Endothelial cell of umbilical vein (primary cell): Measurements from ENCODE around the gene TMEM131. TPM values are rescaled to one million over a fixed set of nuclear protein-coding genes. Genes with fewer than 3 reads are reported as not detected.

Source experiments
- BruUV-seq: library from RNA; stranded (reverse); fragments of 400-500 nt; replicated peaks from 2 replicates; lab custom pipeline; 2021; lab: Mats Ljungman, UMichigan
- CTCF ChIA-PET: fragments of 300-600, 350-600 bp; sonication (Branson Sonifier 250); formaldehyde crosslinking; loops from one replicate; lab custom pipeline; 2021; ENCODE audit warnings: antibody characterized with exemption, inconsistent platforms; lab: Charles Lee
- POLR2A ChIA-PET: fragments of 300-600, 350-600 bp; sonication (Branson Sonifier 250); formaldehyde crosslinking; loops from one replicate; lab custom pipeline; 2021; ENCODE audit warnings: antibody characterized with exemption, inconsistent platforms; lab: Charles Lee
- DNase-seq: peaks from one replicate; pipeline ENCODE4 v3.0.0-alpha.2; 2011; ENCODE audit warnings: low read depth, low spot score
- FAIRE-seq: peaks from 2 replicates; lab custom pipeline; 2011; peaks lifted over from hg19 to GRCh38; lab: Jason Lieb, UNC
- H2AFZ ChIP-seq: 2 replicates; pipeline ENCODE4 v1.6.0; 2012; ENCODE audit warnings: low read depth, low read length, control low read depth, inconsistent platforms
- H3K27ac ChIP-seq: 2 replicates; pipeline ENCODE4 v1.5.1; 2011; ENCODE audit warnings: low read depth, mild to moderate bottlenecking, control low read depth, low read length, moderate library complexity; ENCODE audit not compliant: insufficient read depth
- H3K27me3 ChIP-seq, 2 experiments: 2 replicates each; pipeline versions ENCODE4 v1.6.0 to v1.6.1; 2011; ENCODE audit warnings: low read length in 2 of 2, mixed read lengths in 1 of 2; ENCODE audit not compliant: control insufficient read depth in 2 of 2, insufficient read depth in 2 of 2
- H3K36me3 ChIP-seq, 2 experiments: 2 replicates in 1 of 2; 3 replicates in 1 of 2; pipeline ENCODE4 v1.5.1; 2011; ENCODE audit warnings: low read length in 2 of 2, mild to moderate bottlenecking in 1 of 2, moderate library complexity in 1 of 2; ENCODE audit not compliant: control insufficient read depth in 2 of 2, insufficient read depth in 2 of 2; ENCODE audit errors: extremely low read depth in 1 of 2
- H3K4me1 ChIP-seq: 3 replicates; pipeline ENCODE4 v1.5.1; 2011; ENCODE audit warnings: mild to moderate bottlenecking, low read length; ENCODE audit not compliant: control insufficient read depth, insufficient read depth; ENCODE audit errors: extremely low read depth
- H3K4me2 ChIP-seq: 2 replicates; pipeline ENCODE4 v1.6.1; 2011; ENCODE audit warnings: low read length, control low read depth, mixed read lengths; ENCODE audit not compliant: insufficient read depth
- H3K4me3 ChIP-seq, 3 experiments: fragments of 200-600 bp in 1 of 3; sonication (generic), shearing (Covaris generic) in 1 of 3; replicated peaks in 1 of 3; 2 replicates each; pipeline ENCODE4 v1.5.1; 2011 to 2016; ENCODE audit warnings: control low read depth in 3 of 3, low read length in 3 of 3, mild to moderate bottlenecking in 2 of 3, inconsistent platforms in 1 of 3, low read depth in 1 of 3, moderate library complexity in 1 of 3; ENCODE audit not compliant: insufficient read depth in 1 of 3
- H3K79me2 ChIP-seq: 2 replicates; pipeline ENCODE4 v1.6.0; 2012; ENCODE audit warnings: low read length, inconsistent platforms; ENCODE audit not compliant: control insufficient read depth, insufficient read depth
- H3K9ac ChIP-seq: replicated peaks from 2 replicates; pipeline ENCODE3; 2011; ENCODE audit warnings: low read length, control low read depth; ENCODE audit not compliant: insufficient read depth; ENCODE audit errors: extremely low read depth
- H3K9me1 ChIP-seq: replicated peaks from 3 replicates; pipeline ENCODE4 v1.6.0; 2011; ENCODE audit warnings: mild to moderate bottlenecking, low read length; ENCODE audit not compliant: control insufficient read depth, insufficient read depth; ENCODE audit errors: extremely low read depth
- H3K9me3 ChIP-seq: replicated peaks from 2 replicates; pipeline ENCODE4 v1.5.1; 2012; ENCODE audit warnings: low read length, inconsistent platforms; ENCODE audit not compliant: control insufficient read depth, insufficient read depth
- H4K20me1 ChIP-seq: replicated peaks from 2 replicates; pipeline ENCODE3; 2011; ENCODE audit warnings: mild to moderate bottlenecking, low read length; ENCODE audit not compliant: control insufficient read depth, insufficient read depth; ENCODE audit errors: extremely low read depth
- EZH2 ChIP-seq: IDR thresholded peaks from 2 replicates; pipeline ENCODE4 v1.6.1; 2012; ENCODE audit warnings: borderline replicate concordance, low read depth, mild to moderate bottlenecking, moderate library complexity, low read length, inconsistent platforms; ENCODE audit not compliant: severe bottlenecking
- FOS ChIP-seq: IDR thresholded peaks from 2 replicates; pipeline ENCODE4 v1.6.1; 2011; ENCODE audit warnings: mild to moderate bottlenecking, low read length, moderate library complexity, borderline replicate concordance; ENCODE audit not compliant: insufficient read depth
- GATA2 ChIP-seq: IDR thresholded peaks from 2 replicates; pipeline ENCODE4 v1.7.0; 2011; ENCODE audit warnings: low read depth, mild to moderate bottlenecking, moderate library complexity, mixed read lengths, low read length; ENCODE audit not compliant: insufficient read length, insufficient read depth
- JUN ChIP-seq: IDR thresholded peaks from 2 replicates; pipeline ENCODE4 v1.6.1; 2011; ENCODE audit warnings: borderline replicate concordance, low read depth; ENCODE audit not compliant: insufficient read length, insufficient read depth
- MYC ChIP-seq: IDR thresholded peaks from one replicate; pipeline ENCODE4 v1.6.1; 2011; ENCODE audit warnings: mild to moderate bottlenecking, low read depth, low read length
- POLR2A ChIP-seq: IDR thresholded peaks from 2 replicates; pipeline ENCODE4 v1.6.1; 2012; ENCODE audit warnings: low read depth, mild to moderate bottlenecking, control low read depth, low read length
- POLR2AphosphoS5 ChIP-seq: IDR thresholded peaks from 2 replicates; pipeline ENCODE4 v1.6.1; 2012; ENCODE audit warnings: low read depth, mild to moderate bottlenecking, control low read depth, low read length, moderate library complexity; ENCODE audit not compliant: insufficient read depth
- dilution Hi-C: fragments of 300-500 bp; cut with MboI; formaldehyde crosslinking; loops from one replicate; pipeline ENCODE4 v1.15.0; 2019; ENCODE audit warnings: low sequenced_read_pairs; ENCODE audit not compliant: extremely low pct_ligation_motif_present
- intact Hi-C: fragments of 100-400 bp; cut with micrococcal nuclease; formaldehyde crosslinking; loops from one replicate; pipeline ENCODE4 v1.10.0; 2022
- polyA plus RNA-seq, 4 experiments: library from polyadenylated mRNA; depleted of rRNA in 3 of 4; stranded (reverse) in 3 of 4; unstranded in 1 of 4; fragments of >200 nt; gene quantifications; 2 replicates each; pipeline versions ENCODE4 v1.2.1 to v1.2.3, GENCODE V29; 2011 to 2012; ENCODE audit warnings: missing spikeins in 1 of 4
- total RNA-seq: library from RNA; stranded (reverse); gene quantifications from 2 replicates; pipeline ENCODE4 v1.2.3, GENCODE V29; 2021
- TF ChIP-seq, protein P1 (sequence below): IDR thresholded peaks from 2 replicates; pipeline ENCODE4 v1.6.1; 2011; ENCODE audit not compliant: insufficient read depth, insufficient read length
- TF ChIP-seq, protein P2 (sequence below), 2 donors: IDR thresholded peaks; 1 replicate in 1 of 2; 2 replicates in 1 of 2; pipeline ENCODE4 v1.5.1; 2011; ENCODE audit warnings: low read length in 2 of 2, mild to moderate bottlenecking in 2 of 2, moderate library complexity in 2 of 2, control low read depth in 1 of 2, inconsistent platforms in 1 of 2, low read depth in 1 of 2; ENCODE audit not compliant: insufficient read depth in 1 of 2; ENCODE audit errors: extremely low read depth in 1 of 2

TMEM131 gene
- total and polyA plus RNA-seq, 2 donors (not counting 3 experiments of a cell fraction or from before 2014, with no cell fraction given) = 12.2 to 28.6 TPM

DNA sequence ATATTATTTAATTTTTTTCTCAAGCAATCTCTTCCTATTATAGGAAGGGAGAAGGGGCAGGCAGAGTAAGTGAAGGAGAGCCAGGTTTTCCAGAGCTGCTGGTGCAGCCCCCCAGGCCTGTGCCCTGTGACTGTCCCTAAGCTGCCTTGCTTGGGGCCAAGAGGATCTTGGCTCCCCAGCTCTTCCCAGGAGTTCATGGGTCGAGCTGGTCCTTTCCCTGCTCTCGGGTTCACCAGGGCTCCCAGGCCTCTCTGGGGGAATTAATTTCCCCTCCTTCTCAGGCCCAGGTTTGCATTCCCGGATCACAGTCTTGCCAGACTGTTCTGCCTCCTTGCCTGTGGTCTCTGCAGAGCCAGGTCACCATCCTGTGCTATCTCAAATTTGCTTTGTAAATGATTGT is 12.7 kb upstream of the TMEM131 start:
- ChIA-PET CTCF (no interaction called here), POLR2A (no interaction called here)
- H3K4me2 ChIP-seq = no peak overlapping the region
- H3K27me3 ChIP-seq = no peaks in the 10 kb centered on the region
- no peak overlapping the region for H3K9ac ChIP-seq
- no TSS peak for BruUV-seq
- H3K27ac ChIP-seq = no peak overlapping the region
- no peaks in the 10 kb centered on the region for H3K36me3 ChIP-seq
- no peak overlapping the region for H3K4me3 ChIP-seq
- H3K79me2 ChIP-seq = no peaks in the 10 kb centered on the region
- H2AFZ ChIP-seq = no peak overlapping the region
- dilution Hi-C loops = no loop called here
- intact Hi-C loops = no loop called here
- no peaks in the 10 kb centered on the region for H3K9me1 ChIP-seq
- no peak for TF ChIP-seq GATA2
- TF ChIP-seq EZH2 = no peak
- no peak for TF ChIP-seq JUN
- TF ChIP-seq, protein P1, sequence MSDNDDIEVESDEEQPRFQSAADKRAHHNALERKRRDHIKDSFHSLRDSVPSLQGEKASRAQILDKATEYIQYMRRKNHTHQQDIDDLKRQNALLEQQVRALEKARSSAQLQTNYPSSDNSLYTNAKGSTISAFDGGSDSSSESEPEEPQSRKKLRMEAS = no peak
- no peak for TF ChIP-seq POLR2AphosphoS5
- TF ChIP-seq, protein P2, sequence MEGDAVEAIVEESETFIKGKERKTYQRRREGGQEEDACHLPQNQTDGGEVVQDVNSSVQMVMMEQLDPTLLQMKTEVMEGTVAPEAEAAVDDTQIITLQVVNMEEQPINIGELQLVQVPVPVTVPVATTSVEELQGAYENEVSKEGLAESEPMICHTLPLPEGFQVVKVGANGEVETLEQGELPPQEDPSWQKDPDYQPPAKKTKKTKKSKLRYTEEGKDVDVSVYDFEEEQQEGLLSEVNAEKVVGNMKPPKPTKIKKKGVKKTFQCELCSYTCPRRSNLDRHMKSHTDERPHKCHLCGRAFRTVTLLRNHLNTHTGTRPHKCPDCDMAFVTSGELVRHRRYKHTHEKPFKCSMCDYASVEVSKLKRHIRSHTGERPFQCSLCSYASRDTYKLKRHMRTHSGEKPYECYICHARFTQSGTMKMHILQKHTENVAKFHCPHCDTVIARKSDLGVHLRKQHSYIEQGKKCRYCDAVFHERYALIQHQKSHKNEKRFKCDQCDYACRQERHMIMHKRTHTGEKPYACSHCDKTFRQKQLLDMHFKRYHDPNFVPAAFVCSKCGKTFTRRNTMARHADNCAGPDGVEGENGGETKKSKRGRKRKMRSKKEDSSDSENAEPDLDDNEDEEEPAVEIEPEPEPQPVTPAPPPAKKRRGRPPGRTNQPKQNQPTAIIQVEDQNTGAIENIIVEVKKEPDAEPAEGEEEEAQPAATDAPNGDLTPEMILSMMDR (IDR thresholded peaks at IDR 0.05; ENCODE audit: extremely low read depth in 1 of 2, insufficient read depth in 1 of 2, low read depth in 1 of 2, low read length in 2 of 2) = no peak
- no peak for TF ChIP-seq FOS
- TF ChIP-seq MYC = no peak
- TF ChIP-seq POLR2A = no peak
- no peaks in the 10 kb centered on the region for H3K9me3 ChIP-seq
- H3K4me1 ChIP-seq = no peaks in the 10 kb centered on the region
- no peak for FAIRE-seq
- DNase-seq = no peak
- H4K20me1 ChIP-seq = no peaks in the 10 kb centered on the region
